Activated naive CD8-positive, alpha-beta T cell treated with anti-CD3 and anti-CD28 coated beads, Interleukin-2, amount 50 U/mL, for 24 hours (primary cell): ENCODE measurements around the gene ANKRD17.
A peak's percentile ranks its signal among the peaks of the same experiment; 100 is the strongest.

Experiments
- ATAC-seq: fragments of 150-1000 bp; cut with Tn5 transposase; one replicate; pipeline ENCODE4 v1.10.0; 2021
- DNase-seq: peaks from one replicate; pipeline ENCODE4 v3.0.0; 2021
- H3K27ac Mint-ChIP-seq: one replicate; pipeline ENCODE4 v1.8.0; 2021; ENCODE audit warnings: mild to moderate bottlenecking, mixed read lengths
- H3K27me3 Mint-ChIP-seq: one replicate; pipeline ENCODE4 v1.8.0; 2021; ENCODE audit warnings: mixed read lengths
- H3K36me3 Mint-ChIP-seq: one replicate; pipeline ENCODE4 v1.8.0; 2021; ENCODE audit warnings: low read depth, mixed read lengths
- H3K4me1 Mint-ChIP-seq: one replicate; pipeline ENCODE4 v1.8.0; 2021; ENCODE audit warnings: mixed read lengths
- H3K4me3 Mint-ChIP-seq: one replicate; pipeline ENCODE4 v1.8.0; 2021; ENCODE audit warnings: mild to moderate bottlenecking, moderate library complexity, mixed read lengths
- H3K9me3 Mint-ChIP-seq: one replicate; pipeline ENCODE4 v1.8.0; 2021; ENCODE audit warnings: mixed read lengths

ANKRD17 gene

DNA sequence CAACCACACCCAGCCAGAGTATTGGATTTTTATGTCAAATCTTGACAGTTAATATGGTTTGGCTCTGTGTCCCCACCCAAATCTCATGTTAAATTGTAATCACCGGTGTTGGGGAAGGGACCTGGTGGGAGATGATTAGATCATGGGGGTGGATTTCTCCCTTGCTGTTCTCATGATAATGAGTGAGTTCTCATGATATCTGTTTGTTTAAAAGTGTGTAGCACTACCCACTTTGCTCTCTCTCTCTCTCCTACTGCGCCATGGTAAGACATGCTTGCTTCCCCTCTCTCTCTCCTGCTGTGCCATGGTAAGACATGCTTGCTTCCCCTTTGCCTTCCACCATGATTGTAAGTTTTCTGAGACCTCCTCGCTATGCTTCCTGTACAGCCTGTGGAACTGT lies 102.2 kb downstream of the ANKRD17 start:
- no peaks in the 10 kb centered on the region for H3K9me3 Mint-ChIP-seq
- no peaks in the 10 kb centered on the region for H3K27me3 Mint-ChIP-seq
- peaks cover under 1% of the 10 kb centered on the region for H3K4me1 Mint-ChIP-seq
- no peak overlapping the region for H3K4me3 Mint-ChIP-seq
- DNase-seq (no peak), ATAC-seq (no peak)
- H3K36me3 Mint-ChIP-seq = peaks cover 49% of the 10 kb centered on the region
- H3K27ac Mint-ChIP-seq = no peak overlapping the region

DNA sequence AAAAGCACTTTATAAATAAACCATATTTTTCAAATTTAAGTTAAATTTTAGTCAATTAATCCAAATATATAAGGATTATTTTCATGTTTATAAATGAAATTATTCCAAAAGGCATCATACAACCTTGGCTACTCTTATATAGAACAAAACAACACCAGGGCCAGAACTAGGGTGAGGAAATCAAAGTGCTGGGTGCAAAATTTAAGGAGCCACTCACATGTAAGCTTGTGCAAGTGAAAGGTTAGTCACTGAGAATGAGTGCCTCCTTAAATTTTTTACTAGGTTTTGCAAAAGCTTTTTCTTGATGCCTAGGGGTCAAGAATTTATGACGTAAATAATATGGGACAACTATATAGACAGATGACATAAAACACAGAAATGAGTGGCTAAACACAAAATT lies 105.7 kb downstream of the ANKRD17 start:
- Mint-ChIP-seq H3K27me3 (no peaks in the 10 kb centered on the region), H3K4me3 (no peak overlapping the region), H3K4me1 (peaks cover 2% of the 10 kb centered on the region), H3K27ac (no peak overlapping the region), H3K9me3 (no peaks in the 10 kb centered on the region), H3K36me3 (peaks cover 55% of the 10 kb centered on the region)
- no peak for DNase-seq
- ATAC-seq = no peak

DNA sequence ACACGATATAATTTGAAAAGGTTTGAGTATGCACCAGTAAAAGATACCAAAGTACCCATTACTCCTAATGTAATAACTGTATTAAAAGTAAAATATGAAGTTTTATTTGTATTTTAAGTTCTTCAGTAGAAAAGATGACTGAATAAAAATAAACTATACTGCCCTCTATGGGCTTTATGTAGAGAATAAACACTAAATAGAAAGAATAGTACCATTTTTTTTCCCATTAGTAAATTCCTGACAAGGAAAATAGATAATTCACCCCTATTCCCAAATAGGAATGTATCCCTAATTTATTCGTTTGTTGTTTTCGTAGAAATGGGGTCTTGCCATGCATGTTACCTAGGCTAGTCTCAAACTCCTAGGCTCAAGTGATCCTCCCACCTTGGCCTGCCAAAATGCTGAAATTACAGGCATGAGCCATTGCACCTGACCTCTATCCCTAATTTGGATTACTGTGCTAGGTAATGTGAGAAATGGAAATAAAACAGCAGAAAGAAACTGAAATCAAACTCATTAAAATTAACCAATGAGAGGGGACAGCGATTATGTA lies 115.5 kb downstream of the ANKRD17 start:
- Mint-ChIP-seq H3K9me3 (no peaks in the 10 kb centered on the region), H3K4me1 (peaks cover 2% of the 10 kb centered on the region), H3K27ac (no peak overlapping the region), H3K27me3 (no peaks in the 10 kb centered on the region), H3K36me3 (peaks cover 58% of the 10 kb centered on the region), H3K4me3 (no peak overlapping the region)
- DNase-seq (no peak), ATAC-seq (no peak)

DNA sequence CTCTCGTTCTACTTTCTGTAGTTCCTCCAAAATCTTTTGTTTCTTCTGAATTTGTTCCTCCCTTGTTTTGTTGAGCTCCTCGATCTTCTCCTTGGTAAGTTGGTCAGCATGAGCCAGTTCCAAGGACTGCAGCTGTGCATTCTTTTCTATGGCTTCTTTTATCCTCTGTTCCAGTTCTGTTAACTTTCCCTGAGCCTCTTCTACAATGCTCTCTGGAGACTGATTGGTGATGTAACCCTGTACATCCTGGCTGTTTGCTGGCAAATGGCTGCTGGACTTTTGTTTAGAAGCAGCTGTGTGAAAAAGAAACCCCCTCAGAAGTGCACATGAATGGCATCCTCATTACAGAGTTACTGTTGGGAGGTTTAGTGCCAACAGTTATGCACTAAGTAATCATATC lies 118.6 kb downstream of the ANKRD17 start:
- ATAC-seq = no peak
- peak overlapping the region; percentile 10 for H3K27ac Mint-ChIP-seq
- no peaks in the 10 kb centered on the region for H3K9me3 Mint-ChIP-seq
- peaks cover 49% of the 10 kb centered on the region for H3K36me3 Mint-ChIP-seq
- no peak for DNase-seq
- peaks cover 7% of the 10 kb centered on the region for H3K4me1 Mint-ChIP-seq
- no peak overlapping the region for H3K4me3 Mint-ChIP-seq
- no peaks in the 10 kb centered on the region for H3K27me3 Mint-ChIP-seq

DNA sequence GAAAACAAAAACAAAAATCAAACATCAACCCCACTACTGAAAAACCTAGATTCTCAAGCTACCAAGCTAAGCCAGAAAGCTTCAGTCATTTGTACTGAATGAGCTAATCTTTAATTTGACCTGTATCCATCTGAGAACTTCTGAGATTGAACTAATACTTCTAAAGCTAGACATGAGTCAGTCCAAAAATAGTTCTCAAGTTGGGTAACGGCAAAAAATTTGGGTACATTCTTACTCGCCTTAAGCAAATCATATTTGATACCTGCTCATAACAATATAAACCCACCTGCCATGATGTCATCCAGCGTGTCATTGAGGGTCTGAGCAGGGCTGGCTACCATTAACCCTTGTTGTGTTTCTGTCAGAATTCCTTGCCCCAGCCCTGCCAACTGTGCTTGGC lies 119.4 kb downstream of the ANKRD17 start:
- ATAC-seq (no peak), DNase-seq (no peak)
- Mint-ChIP-seq H3K4me1 (peaks cover 7% of the 10 kb centered on the region), H3K9me3 (no peaks in the 10 kb centered on the region), H3K36me3 (peaks cover 48% of the 10 kb centered on the region), H3K27ac (no peak overlapping the region), H3K27me3 (no peaks in the 10 kb centered on the region), H3K4me3 (no peak overlapping the region)

DNA sequence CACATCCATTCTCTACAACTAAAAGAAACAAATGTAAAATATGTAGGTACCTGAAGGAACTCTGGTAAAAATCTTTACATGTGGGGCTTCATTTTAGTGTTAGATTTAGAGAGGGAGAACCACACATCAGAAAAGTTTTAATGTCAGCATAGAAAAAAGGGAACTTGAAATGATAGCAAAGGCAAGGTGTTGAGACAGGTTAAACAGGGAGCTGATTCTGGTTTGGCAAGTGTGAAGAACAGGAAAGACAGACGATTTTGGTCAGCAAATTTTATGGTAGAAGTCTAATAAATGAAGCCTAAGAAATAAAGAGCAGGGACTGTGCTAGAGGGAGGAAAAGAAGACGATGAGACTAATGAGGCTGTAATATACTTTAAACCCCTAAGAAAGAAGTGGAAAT lies 121.5 kb downstream of the ANKRD17 start:
- H3K4me3 Mint-ChIP-seq = no peak overlapping the region
- ATAC-seq = no peak
- no peaks in the 10 kb centered on the region for H3K27me3 Mint-ChIP-seq
- no peak overlapping the region for H3K27ac Mint-ChIP-seq
- peaks cover 7% of the 10 kb centered on the region for H3K4me1 Mint-ChIP-seq
- H3K9me3 Mint-ChIP-seq = no peaks in the 10 kb centered on the region
- H3K36me3 Mint-ChIP-seq = peaks cover 44% of the 10 kb centered on the region
- no peak for DNase-seq

DNA sequence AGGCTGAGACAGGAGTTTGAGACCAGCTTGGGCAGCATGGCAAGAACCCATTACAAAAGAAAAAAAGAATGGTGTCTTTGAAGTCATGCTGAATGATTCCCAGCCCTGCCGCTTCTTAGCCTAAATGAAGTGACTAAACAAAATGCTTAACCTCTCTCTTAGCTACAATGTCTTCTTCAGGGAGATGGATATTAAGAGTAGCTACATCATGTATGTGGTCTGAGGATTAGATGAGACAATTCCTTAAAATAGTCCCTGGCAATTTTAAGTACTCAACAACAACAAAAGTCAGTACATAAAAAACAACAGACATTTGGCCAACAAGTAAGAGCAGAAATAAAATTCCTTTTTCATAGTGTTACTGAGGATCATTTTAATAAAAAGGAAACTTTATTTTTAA lies 124.8 kb downstream of the ANKRD17 start:
- H3K4me1 Mint-ChIP-seq = peaks cover 4% of the 10 kb centered on the region
- H3K36me3 Mint-ChIP-seq = peaks cover 37% of the 10 kb centered on the region
- H3K9me3 Mint-ChIP-seq = no peaks in the 10 kb centered on the region
- no peak for DNase-seq
- H3K27ac Mint-ChIP-seq = peak overlapping the region; percentile 44
- H3K27me3 Mint-ChIP-seq = no peaks in the 10 kb centered on the region
- no peak for ATAC-seq
- H3K4me3 Mint-ChIP-seq = no peak overlapping the region

DNA sequence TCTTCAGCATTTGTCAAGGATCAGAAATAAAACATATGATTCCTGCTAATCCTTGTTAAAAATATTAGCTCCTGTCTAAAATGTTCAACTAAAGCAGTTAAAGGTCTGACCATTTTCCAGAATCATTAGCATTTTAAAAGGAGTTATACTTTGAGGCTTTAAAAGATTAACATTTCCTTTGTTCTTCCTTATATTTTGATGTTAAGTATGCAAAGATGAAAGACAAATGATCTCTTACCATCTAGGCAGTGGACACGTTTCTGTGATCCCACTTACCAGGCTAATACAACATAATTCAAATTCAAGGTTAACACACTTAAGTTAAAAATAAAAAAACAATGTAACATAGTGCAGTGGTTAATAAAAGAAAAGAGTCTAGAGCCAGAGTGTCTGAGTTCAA lies 127.3 kb downstream of the ANKRD17 start:
- Mint-ChIP-seq H3K4me3 (no peak overlapping the region), H3K4me1 (no peaks in the 10 kb centered on the region), H3K36me3 (peaks cover 38% of the 10 kb centered on the region), H3K9me3 (no peaks in the 10 kb centered on the region), H3K27ac (no peak overlapping the region), H3K27me3 (no peaks in the 10 kb centered on the region)
- ATAC-seq = no peak
- DNase-seq = no peak

DNA sequence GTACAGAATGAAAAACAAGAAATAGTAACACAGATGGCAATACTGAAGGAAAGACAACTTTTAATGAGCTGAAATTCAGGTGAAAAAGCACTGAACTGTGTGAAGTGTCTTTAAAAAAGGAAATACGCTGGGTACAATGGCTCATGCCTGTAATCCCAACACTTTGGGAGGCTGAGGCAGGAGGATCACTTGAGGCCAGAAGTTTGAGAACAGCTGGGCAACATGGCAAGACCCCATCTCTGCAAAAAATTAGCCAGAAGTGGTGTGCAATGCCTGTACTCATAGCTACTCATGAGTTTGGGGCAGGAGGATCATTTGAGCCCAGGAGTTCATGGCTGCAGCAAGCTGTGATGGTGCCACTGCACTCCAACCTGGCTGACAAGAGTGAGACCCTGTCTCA lies 129.3 kb downstream of the ANKRD17 start:
- no peak for ATAC-seq

DNA sequence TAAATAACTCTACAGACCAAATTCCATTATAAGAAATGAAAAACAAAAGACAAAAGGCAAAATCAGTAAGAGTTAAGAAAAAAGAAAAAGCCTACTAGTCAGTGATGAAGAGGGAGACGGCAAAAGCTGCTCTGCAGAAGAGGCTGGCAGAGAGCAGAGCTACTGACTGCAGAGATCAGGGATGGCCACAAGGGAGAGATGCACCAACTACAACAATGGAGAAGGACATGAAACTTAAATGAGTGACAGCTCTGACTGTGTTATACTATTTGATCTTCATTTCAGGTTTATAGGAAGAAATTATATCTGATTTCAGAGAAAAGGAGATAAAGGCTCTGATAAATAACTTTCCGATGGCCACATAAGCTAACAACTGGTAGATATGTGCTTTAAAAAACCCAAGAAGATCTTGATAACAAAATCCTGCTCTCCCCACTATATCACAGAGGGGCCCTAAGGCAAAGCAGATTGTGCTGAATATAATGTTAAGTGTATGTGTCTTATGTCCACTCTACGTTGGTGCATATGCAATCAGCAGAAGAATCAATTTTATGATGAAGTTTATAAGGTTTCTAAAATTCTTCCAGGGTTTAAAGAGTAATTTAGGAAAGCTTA lies 130.7 kb downstream of the ANKRD17 start:
- no peak for DNase-seq
- Mint-ChIP-seq H3K36me3 (peaks cover 39% of the 10 kb centered on the region), H3K27me3 (no peaks in the 10 kb centered on the region), H3K9me3 (no peaks in the 10 kb centered on the region), H3K4me3 (no peak overlapping the region), H3K27ac (no peak overlapping the region), H3K4me1 (no peaks in the 10 kb centered on the region)
- peak; percentile 76 for ATAC-seq

More for the DNA sequence above, 129.3 kb downstream of the ANKRD17 start:
- Mint-ChIP-seq H3K4me3 (no peak overlapping the region), H3K27me3 (no peaks in the 10 kb centered on the region), H3K4me1 (no peaks in the 10 kb centered on the region), H3K9me3 (no peaks in the 10 kb centered on the region), H3K36me3 (peaks cover 43% of the 10 kb centered on the region), H3K27ac (no peak overlapping the region)
- DNase-seq = no peak

DNA sequence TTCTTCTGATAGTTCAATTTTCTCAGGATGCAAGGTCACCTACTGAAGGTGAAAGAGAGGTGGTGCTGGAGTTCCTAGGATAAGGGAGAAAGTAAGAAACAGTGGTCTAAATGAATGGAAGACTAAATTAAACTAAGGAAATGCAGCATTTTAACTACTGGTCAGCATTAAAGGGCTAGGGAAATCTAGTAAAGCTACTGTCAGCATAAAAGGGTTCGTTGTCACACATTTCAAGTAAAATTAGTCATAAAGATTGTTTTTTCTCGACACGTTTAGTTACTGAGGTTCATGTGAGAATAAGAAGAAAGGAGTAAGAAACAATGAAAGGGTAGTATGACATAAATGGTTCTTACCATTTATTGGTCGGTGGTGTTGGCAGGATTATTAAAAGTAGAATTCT lies 149.1 kb downstream of the ANKRD17 start:
- no peaks in the 10 kb centered on the region for H3K9me3 Mint-ChIP-seq
- H3K27me3 Mint-ChIP-seq = no peaks in the 10 kb centered on the region
- H3K27ac Mint-ChIP-seq = no peak overlapping the region
- H3K36me3 Mint-ChIP-seq = peaks cover 24% of the 10 kb centered on the region
- ATAC-seq = no peak
- DNase-seq = no peak
- peaks cover 16% of the 10 kb centered on the region for H3K4me1 Mint-ChIP-seq
- H3K4me3 Mint-ChIP-seq = no peak overlapping the region

DNA sequence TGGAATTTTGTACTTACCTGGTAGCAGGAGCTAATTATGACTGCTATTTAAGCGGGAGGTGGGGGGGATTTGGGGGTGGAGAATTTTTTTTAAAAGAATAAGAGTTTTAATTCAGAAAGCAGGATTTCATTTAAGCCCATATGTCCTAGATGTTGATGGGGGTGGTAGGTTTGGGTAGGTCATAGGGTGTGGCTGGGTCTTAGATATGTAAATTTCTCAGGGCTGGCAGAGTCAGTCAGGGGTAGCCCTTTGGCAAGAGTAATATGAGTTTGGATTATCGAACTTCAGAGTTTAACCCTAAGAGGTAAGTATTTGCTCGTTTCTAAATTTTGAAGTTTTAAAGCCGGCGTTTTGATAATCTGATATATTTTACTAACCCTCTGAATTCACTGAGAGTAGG lies 153.9 kb downstream of the ANKRD17 start:
- H3K4me3 Mint-ChIP-seq = peak overlapping the region; percentile 50
- H3K36me3 Mint-ChIP-seq = peaks cover 19% of the 10 kb centered on the region
- H3K9me3 Mint-ChIP-seq = no peaks in the 10 kb centered on the region
- H3K27me3 Mint-ChIP-seq = no peaks in the 10 kb centered on the region
- peak overlapping the region; percentile 76 for H3K27ac Mint-ChIP-seq
- no peak for ATAC-seq
- peaks cover 22% of the 10 kb centered on the region for H3K4me1 Mint-ChIP-seq
- no peak for DNase-seq

DNA sequence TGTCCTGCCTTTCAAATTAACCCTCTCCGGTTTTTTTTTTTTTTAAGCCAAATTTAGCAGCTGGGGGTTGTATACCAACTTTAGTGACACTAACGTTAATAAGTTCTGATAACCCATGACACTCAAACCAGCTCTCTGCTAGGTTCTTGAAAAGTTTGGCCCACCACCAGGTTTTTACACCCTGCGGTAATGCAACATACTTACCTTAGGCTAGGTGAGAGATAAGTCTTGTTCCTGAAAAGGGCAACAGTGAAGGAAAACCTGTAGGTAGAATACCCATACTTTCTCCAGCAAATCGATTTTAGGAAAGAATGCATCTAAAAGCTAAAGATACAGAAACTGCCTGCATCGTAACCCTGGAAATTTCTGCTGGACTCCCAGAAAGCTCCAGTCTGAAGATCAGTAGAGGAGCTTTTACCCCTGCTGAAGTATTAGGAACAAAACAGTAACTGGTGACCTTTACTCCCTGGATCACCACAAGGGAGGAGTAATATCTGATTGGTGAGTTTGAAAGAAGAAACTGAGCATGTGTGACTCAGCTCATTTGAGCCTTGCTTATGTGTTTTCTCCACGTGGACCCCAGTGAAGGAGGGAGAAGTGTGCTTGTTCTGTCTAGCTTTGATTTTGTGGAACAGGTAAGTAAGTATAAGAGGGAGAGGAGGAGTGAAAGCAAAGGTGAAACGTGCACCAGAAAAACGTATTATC lies 154.6 kb downstream of the ANKRD17 start:
- H3K27me3 Mint-ChIP-seq = no peaks in the 10 kb centered on the region
- ATAC-seq (peak; percentile 86), DNase-seq (no peak)
- H3K27ac Mint-ChIP-seq = peak overlapping the region; percentile 76
- H3K9me3 Mint-ChIP-seq = no peaks in the 10 kb centered on the region
- H3K36me3 Mint-ChIP-seq = peaks cover 19% of the 10 kb centered on the region
- H3K4me3 Mint-ChIP-seq = peak overlapping the region; percentile 50
- peaks cover 22% of the 10 kb centered on the region for H3K4me1 Mint-ChIP-seq

DNA sequence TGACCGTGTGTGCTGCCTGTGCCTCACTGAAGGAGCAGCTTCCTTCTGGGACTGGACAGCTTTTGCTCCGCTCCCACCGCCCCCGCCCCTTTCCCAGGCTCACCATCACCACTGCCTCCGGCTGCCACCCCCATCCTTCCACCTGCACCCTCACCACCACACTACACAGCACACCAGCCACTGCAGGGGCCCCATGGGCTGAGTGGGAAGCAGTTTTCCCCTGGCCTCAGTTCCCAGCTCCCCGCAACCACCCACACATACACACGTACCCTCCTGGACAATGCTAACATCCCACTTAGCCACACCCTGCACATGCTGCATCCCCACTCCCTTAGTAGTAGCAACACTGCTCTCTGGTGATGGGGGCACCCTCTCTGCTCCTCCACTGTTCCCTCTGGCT lies 159.5 kb downstream of the ANKRD17 start:
- peaks cover 32% of the 10 kb centered on the region for H3K36me3 Mint-ChIP-seq
- H3K27me3 Mint-ChIP-seq = no peaks in the 10 kb centered on the region

DNA sequence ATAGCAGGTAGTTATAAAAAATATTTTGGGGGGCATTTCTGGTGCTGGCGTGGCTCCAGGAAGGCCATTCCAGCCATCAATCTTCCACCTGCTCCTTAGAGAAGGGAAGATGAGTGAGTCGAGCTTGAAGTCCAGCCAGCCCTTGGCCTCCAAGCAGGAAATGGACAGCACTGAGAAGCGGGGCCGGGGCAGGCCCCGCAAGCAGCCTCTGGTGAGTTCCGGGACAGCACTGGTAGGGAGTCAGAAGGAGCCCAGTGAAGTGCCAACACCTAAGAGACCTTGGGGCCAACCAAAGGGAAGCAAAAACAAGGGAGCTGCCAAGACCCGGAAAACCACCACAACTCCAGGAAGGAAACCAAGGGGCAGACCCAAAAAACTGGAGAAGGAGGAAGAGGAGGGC lies 159.9 kb downstream of the ANKRD17 start:
- Mint-ChIP-seq H3K27ac (no peak overlapping the region), H3K4me1 (no peaks in the 10 kb centered on the region), H3K9me3 (no peaks in the 10 kb centered on the region), H3K27me3 (no peaks in the 10 kb centered on the region), H3K36me3 (peaks cover 34% of the 10 kb centered on the region), H3K4me3 (no peak overlapping the region)
- ATAC-seq (no peak), DNase-seq (no peak)

More for the DNA sequence above, 159.5 kb downstream of the ANKRD17 start:
- Mint-ChIP-seq H3K4me1 (peaks cover 2% of the 10 kb centered on the region), H3K27ac (no peak overlapping the region), H3K9me3 (no peaks in the 10 kb centered on the region), H3K4me3 (no peak overlapping the region)
- no peak for ATAC-seq
- DNase-seq = no peak
